ENCODE measurements around the gene ST3GAL6. TPM values are rescaled to one million over a fixed set of nuclear protein-coding genes. Genes with fewer than 3 reads are reported as not detected.

Gene ST3GAL6
- total and polyA plus RNA-seq, 2 of the 4 experiments (the other 2 are of a cell fraction) = 0.36 to 0.99 TPM

- dilution Hi-C loops (cut with HindIII; ENCODE audit: low sequenced_read_pairs, unreplicated experiment) = no loop called here
- Histone ChIP-seq H3K9ac (ENCODE audit: low read depth, low read length) (no peak overlapping the region), H3K36me3 (ENCODE audit: control insufficient read depth, insufficient read depth, low read length) (peaks cover 23% of the 10 kb centered on the region), H3K9me1 (ENCODE audit: insufficient read depth, low read length) (0 out of 2 replicates have a peak, but pooled peaks cover 3% of the 10 kb centered on the region), H3K27me3 (ENCODE audit: control insufficient read depth, insufficient read depth, low read length) (no peaks in the 10 kb centered on the region), H4K5ac (ENCODE audit: low read depth, low read length) (no peak overlapping the region), H2BK120ac (ENCODE audit: low read depth, low read length) (no peak overlapping the region), H3K4me3 (ENCODE audit: insufficient read depth, low read depth, low read length) (no peak overlapping the region), H4K8ac (ENCODE audit: low read depth in 2 of 2, low read length in 2 of 2) (no peak overlapping the region), H4K91ac (ENCODE audit: insufficient read depth, low read depth, low read length) (no peak overlapping the region), H3K4ac (ENCODE audit: low read depth, low read length) (no peak overlapping the region), H4K20me1 (ENCODE audit: insufficient read depth, low read length) (no peaks in the 10 kb centered on the region; the same call in 1 of the 2 replicates), H2AK5ac (ENCODE audit: low read depth, low read length) (no peak overlapping the region), H3K4me2 (ENCODE audit: low read depth, low read length) (no peak overlapping the region), H2BK5ac (ENCODE audit: low read depth, low read length, poor library complexity, severe bottlenecking) (no peak overlapping the region), H3K9me3 (ENCODE audit: control insufficient read depth, insufficient read depth, low read length) (no peaks in the 10 kb centered on the region), H2AFZ (replicated peaks; ENCODE audit: low read length, poor library complexity) (no peak overlapping the region), H3K18ac (ENCODE audit: low read depth, low read length) (no peak overlapping the region), H3K27ac (ENCODE audit: insufficient read depth, low read length) (no peak overlapping the region), H2BK15ac (ENCODE audit: low read depth, low read length) (no peak overlapping the region), H3K23ac (ENCODE audit: low read depth, low read length) (no peak overlapping the region), H3K4me1 (ENCODE audit: control insufficient read depth, insufficient read depth, low read length) (peaks cover 4% of the 10 kb centered on the region; the same call in 1 of the 2 replicates), H3K14ac (replicated peaks; ENCODE audit: low read depth, low read length) (no peak overlapping the region), H2AK9ac (replicated peaks; ENCODE audit: low read depth, low read length, poor library complexity) (no peak overlapping the region), H3K79me1 (ENCODE audit: low read depth in 1 of 2, low read length in 2 of 2) (peaks cover 4 to 6% of the 10 kb centered on the region in 2 experiments; a peak in 1 of 4 replicates), H3K56ac (ENCODE audit: extremely low read depth, insufficient read depth, low read length) (no peak overlapping the region), H2BK20ac (ENCODE audit: low read depth, low read length) (no peak overlapping the region)
- in situ Hi-C loops (cut with MboI; ENCODE audit: low sequenced_read_pairs) = no loop called here
- ATAC-seq (ENCODE audit: low read depth) = no peak
- BruUV-seq (replicated peaks) = no TSS peak
- WGBS, 2 experiments (ENCODE audit: extremely low coverage in 2 of 2, insufficient read length in 1 of 2) = no CpG with 5 or more reads among the region's 4 CpGs
- DNase-seq = no peak
- intact Hi-C loops (cut with micrococcal nuclease) = loop anchor here (5.0 kb wide), 1 partner anchor 67 kb away; no protein-coding TSS in a partner anchor
- TF ChIP-seq ELK1 (IDR thresholded peaks at IDR 0.05; ENCODE audit: borderline replicate concordance, low read depth, low read length) (no peak), MAZ (IDR thresholded peaks at IDR 0.05; ENCODE audit: borderline replicate concordance, low read depth, low read length) (no peak), MAFK (IDR thresholded peaks at IDR 0.05; ENCODE audit: low read depth, low read length) (no peak), USF2 (IDR thresholded peaks at IDR 0.05; ENCODE audit: low read depth, low read length) (no peak), SMC3 (IDR thresholded peaks at IDR 0.05; ENCODE audit: low read depth, low read length) (no peak), RFX5 (IDR thresholded peaks at IDR 0.05; ENCODE audit: low read depth, low read length) (no peak), BHLHE40 (IDR thresholded peaks at IDR 0.05; ENCODE audit: low read depth, low read length) (no peak), FOS (IDR thresholded peaks at IDR 0.05; ENCODE audit: low read depth, low read length) (no peak), RAD21 (IDR thresholded peaks at IDR 0.05; ENCODE audit: low read length) (no peak), CHD1 (IDR thresholded peaks at IDR 0.05; ENCODE audit: low read depth, low read length) (no peak), NFE2L2 (IDR thresholded peaks at IDR 0.05; ENCODE audit: low read depth, low read length) (no peak), CTCF (conservative IDR thresholded peaks at IDR 0.05; ENCODE audit: low read depth, low read length) (no peak), POLR2A (IDR thresholded peaks at IDR 0.05; ENCODE audit: low read depth, low read length) (no peak)
- POLR2A ChIA-PET (ENCODE audit: unreplicated experiment) = no interaction called here
- CTCF ChIA-PET = interaction anchor here (1.2 kb wide), 1 partner anchor 201 kb away, joined by 3 read pairs; no protein-coding TSS in a partner anchor
Measured at GRCh38 chr3:98798820-98799219, 35.7 kb downstream of the ST3GAL6 start.

All from IMR-90 (cell line).